HG03103 (cell line): ENCODE data around the gene SYTL2.

Experiments used
- ATAC-seq: cut with Tn5 transposase; IDR thresholded peaks from one replicate; pipeline ENCODE4 v1.9.1; 2021; ENCODE audit warnings: low read depth; ENCODE audit not compliant: unreplicated experiment

The SYTL2 gene

GRCh38 chr11:85740481-85741400 lies 70.2 kb downstream of the SYTL2 start:
- ATAC-seq, result no peak

- ATAC-seq, result no peak
These were observed 73.2 kb downstream of the SYTL2 start for GRCh38 chr11:85737738-85738137.

- no peak for ATAC-seq
These were observed 75.0 kb downstream of the SYTL2 start for GRCh38 chr11:85735876-85736460.

GRCh38 chr11:85732965-85733364 lies 78.0 kb downstream of the SYTL2 start:
- ATAC-seq, result no peak

GRCh38 chr11:85726381-85726780 lies 84.6 kb downstream of the SYTL2 start:
- ATAC-seq, result no peak

GRCh38 chr11:85725510-85726258 lies 85.3 kb downstream of the SYTL2 start:
- no peak for ATAC-seq

GRCh38 chr11:85724748-85725465 lies 86.0 kb downstream of the SYTL2 start:
- ATAC-seq, result no peak

- ATAC-seq, result no peak
These were observed 87.9 kb downstream of the SYTL2 start for GRCh38 chr11:85723088-85723487.

GRCh38 chr11:85721191-85721590 lies 89.8 kb downstream of the SYTL2 start:
- ATAC-seq, result no peak

- ATAC-seq, result no peak
These were observed 91.7 kb downstream of the SYTL2 start for GRCh38 chr11:85718991-85719807.

GRCh38 chr11:85718126-85718943 lies 92.6 kb downstream of the SYTL2 start:
- no peak for ATAC-seq

GRCh38 chr11:85717429-85717828 lies 93.5 kb downstream of the SYTL2 start:
- ATAC-seq, result no peak

- no peak for ATAC-seq
These were observed 98.0 kb downstream of the SYTL2 start for GRCh38 chr11:85712953-85713352.

GRCh38 chr11:85710917-85711316 lies 100.0 kb downstream of the SYTL2 start:
- ATAC-seq, result no peak

- no peak for ATAC-seq
These were observed 100.8 kb downstream of the SYTL2 start for GRCh38 chr11:85709941-85710702.

- no peak for ATAC-seq
These were observed 105.1 kb downstream of the SYTL2 start for GRCh38 chr11:85705800-85706199.

GRCh38 chr11:85704967-85705366 lies 106.0 kb downstream of the SYTL2 start:
- ATAC-seq, result no peak
